SK-N-SH (cell line): ENCODE results near the gene RBM28. TPM values are rescaled to one million over a fixed set of nuclear protein-coding genes. Genes with fewer than 3 reads are reported as not detected.

ENCODE experiments used
- CTCF ChIA-PET: fragments of 300-600, 350-600 bp; formaldehyde crosslinking; extraction: SDS; loops from one replicate; lab custom pipeline; 2021; lab: Yijun Ruan, JAX
- POLR2A ChIA-PET: fragments of 350-600 bp; sonication (Branson Sonifier 250); formaldehyde crosslinking; extraction: SDS; loops from one replicate; lab custom pipeline; 2020; ENCODE audit warnings: antibody characterized with exemption, inconsistent platforms; lab: Yijun Ruan, JAX
- DNase-seq: peaks from one replicate; pipeline ENCODE4 v3.0.0; 2012
- H2AFZ ChIP-seq: fragments of 200-600 bp; sonication (generic); 2 replicates; pipeline ENCODE4 v1.8.1; 2016; ENCODE audit warnings: antibody characterized with exemption, mild to moderate bottlenecking, low read depth
- H3F3A ChIP-seq: fragments of 200-600 bp; sonication (generic); replicated peaks from 2 replicates; pipeline ENCODE3; 2016; ENCODE audit warnings: antibody characterized with exemption, mild to moderate bottlenecking; ENCODE audit not compliant: insufficient read depth
- H3K27ac ChIP-seq, 2 experiments: fragments of 200-500 bp in 1 of 2; fragments of 200-600 bp in 1 of 2; sonication (Bioruptor generic) in 1 of 2; sonication (generic), shearing (Covaris generic) in 1 of 2; 2 replicates each; pipeline versions ENCODE4 v1.5.1 to v1.6.1; 2014 to 2016; ENCODE audit warnings: low read depth in 2 of 2, inconsistent platforms in 1 of 2, low read length in 1 of 2, mild to moderate bottlenecking in 1 of 2, mixed read lengths in 1 of 2
- H3K27me3 ChIP-seq: fragments of 200-600 bp; sonication (generic), shearing (Covaris generic); 2 replicates; pipeline ENCODE4 v1.6.1; 2016; ENCODE audit warnings: mixed run types; ENCODE audit not compliant: insufficient read depth
- H3K36me3 ChIP-seq, 2 experiments: fragments of 200-500 bp in 1 of 2; fragments of 200-600 bp in 1 of 2; sonication (Bioruptor generic) in 1 of 2; sonication (generic) in 1 of 2; replicated peaks in 1 of 2; 2 replicates each; pipeline versions ENCODE3 to v1.5.1; 2014 to 2016; ENCODE audit warnings: low read length in 1 of 2, mild to moderate bottlenecking in 1 of 2; ENCODE audit not compliant: insufficient read depth in 2 of 2, control insufficient read depth in 1 of 2
- H3K4me1 ChIP-seq, 2 experiments: fragments of 200-500 bp in 1 of 2; fragments of 200-600 bp in 1 of 2; sonication (Bioruptor generic) in 1 of 2; sonication (generic), shearing (Covaris generic) in 1 of 2; 2 replicates each; pipeline versions ENCODE4 v1.5.1 to v1.6.1; 2014 to 2016; ENCODE audit warnings: low read depth in 1 of 2, low read length in 1 of 2, mixed run types in 1 of 2; ENCODE audit not compliant: insufficient read depth in 2 of 2, control insufficient read depth in 1 of 2
- H3K4me2 ChIP-seq: fragments of 200-600 bp; sonication (generic), shearing (Covaris generic); 2 replicates; pipeline ENCODE4 v1.6.1; 2017; ENCODE audit warnings: mixed run types
- H3K4me3 ChIP-seq, 2 experiments: fragments of 200-500 bp in 1 of 2; fragments of 200-600 bp in 1 of 2; sonication (Bioruptor generic) in 1 of 2; sonication (generic), shearing (Covaris generic) in 1 of 2; 2 replicates each; pipeline versions ENCODE4 v1.5.1 to v1.8.1; 2014 to 2016; ENCODE audit warnings: low read depth in 2 of 2, inconsistent platforms in 1 of 2, low read length in 1 of 2, mild to moderate bottlenecking in 1 of 2, mixed read lengths in 1 of 2, moderate library complexity in 1 of 2
- H3K79me2 ChIP-seq: fragments of 200-600 bp; sonication (generic); 2 replicates; pipeline ENCODE4 v1.8.1; 2017; ENCODE audit warnings: mild to moderate bottlenecking; ENCODE audit not compliant: insufficient read depth
- H3K9ac ChIP-seq: fragments of 200-600 bp; sonication (generic); 2 replicates; pipeline ENCODE4 v1.6.1; 2017; ENCODE audit warnings: mixed run types
- H3K9me2 ChIP-seq: fragments of 200-600 bp; sonication (generic); 2 replicates; pipeline ENCODE4 v1.6.1; 2017; ENCODE audit warnings: mixed run types
- H3K9me3 ChIP-seq: fragments of 200-600 bp; sonication (generic); 2 replicates; pipeline ENCODE4 v1.6.1; 2017; ENCODE audit warnings: mixed run types, mild to moderate bottlenecking, moderate library complexity
- H4K20me1 ChIP-seq: fragments of 200-600 bp; sonication (generic); 2 replicates; pipeline ENCODE4 v1.6.1; 2017; ENCODE audit warnings: mild to moderate bottlenecking, mixed run types; ENCODE audit not compliant: insufficient read depth
- CHD2 ChIP-seq: fragments of 150-350 bp; IDR thresholded peaks from 2 replicates; pipeline ENCODE4 v1.6.1; 2018; ENCODE audit warnings: low read length; ENCODE audit not compliant: partially characterized antibody
- FOSL2 ChIP-seq: IDR thresholded peaks from 2 replicates; pipeline ENCODE4 v1.4.0; 2012; ENCODE audit warnings: low read depth, mild to moderate bottlenecking, moderate library complexity, borderline replicate concordance
- FOXM1 ChIP-seq: IDR thresholded peaks from 2 replicates; pipeline ENCODE4 v1.4.0; 2012; ENCODE audit warnings: low read depth, mild to moderate bottlenecking
- GABPA ChIP-seq: IDR thresholded peaks from 2 replicates; pipeline ENCODE4 v1.4.0; 2012; ENCODE audit warnings: low read depth, mild to moderate bottlenecking
- GATA2 ChIP-seq: sonication (generic); formaldehyde crosslinking; IDR thresholded peaks from 2 replicates; pipeline ENCODE4 v1.5.0; 2020; ENCODE audit warnings: mild to moderate bottlenecking, missing genetic modification reagents
- JUND ChIP-seq: IDR thresholded peaks from 2 replicates; pipeline ENCODE4 v1.4.0; 2012
- MXI1 ChIP-seq: IDR thresholded peaks from 2 replicates; pipeline ENCODE4 v1.6.1; 2012; ENCODE audit warnings: mild to moderate bottlenecking, low read depth, low read length, improper control_type of control experiment
- NFIC ChIP-seq: IDR thresholded peaks from 2 replicates; pipeline ENCODE4 v1.4.0; 2012; ENCODE audit warnings: borderline replicate concordance
- RXRA ChIP-seq: IDR thresholded peaks from 2 replicates; pipeline ENCODE4 v1.4.0; 2012; ENCODE audit warnings: low read depth, mild to moderate bottlenecking, borderline replicate concordance
- TAF1 ChIP-seq: IDR thresholded peaks from 2 replicates; pipeline ENCODE4 v1.6.1; 2012; ENCODE audit warnings: low read depth, mild to moderate bottlenecking, low read length, moderate library complexity, borderline replicate concordance
- WGBS: methylation state at CpG from one replicate; pipeline ENCODE4 v1.1.6; 2017; ENCODE audit warnings: low lambda C conversion rate; 5-methylcytosine and 5-hydroxymethylcytosine counted together
- polyA plus RNA-seq, 3 experiments: library from polyadenylated mRNA; depleted of rRNA; stranded (reverse); fragments of >200 nt; gene quantifications; 2 replicates each; pipeline ENCODE4 v1.2.3, GENCODE V29; 2012
- TF ChIP-seq, protein P1 (sequence below): fragments of 200-600 bp; sonication (generic); IDR thresholded peaks from 2 replicates; pipeline ENCODE4 v1.6.1; 2017; ENCODE audit warnings: antibody characterized with exemption, mild to moderate bottlenecking, moderate library complexity
- TF ChIP-seq, protein P2 (sequence below): IDR thresholded peaks from 2 replicates; pipeline ENCODE4; 2012

The RBM28 gene
- polyA plus RNA-seq, 1 of the 3 experiments (the other 2 are of a cell fraction) = 29.1 TPM

DNA sequence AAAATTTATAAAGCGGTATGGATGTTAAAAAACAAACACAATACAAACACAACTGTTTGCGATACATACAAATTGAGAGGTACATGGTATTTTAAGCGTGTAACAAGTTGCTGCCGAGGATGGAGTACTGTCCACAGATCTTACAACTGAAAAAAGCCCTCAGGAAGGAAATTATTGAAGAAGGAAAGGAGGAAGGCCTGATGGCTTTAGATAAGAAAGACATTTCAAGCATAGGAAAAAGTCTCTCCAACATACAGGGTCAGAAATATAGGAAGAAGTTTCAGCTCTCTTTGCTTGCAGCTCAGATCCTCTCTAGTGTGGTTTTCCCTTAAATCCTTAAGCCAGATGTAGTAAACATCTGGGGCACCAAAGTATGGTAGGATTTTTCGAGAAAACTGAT lies 25.0 kb downstream of the RBM28 start:
- H3K36me3 ChIP-seq = peaks cover 79 to 83% of the 10 kb centered on the region in 2 experiments
- H2AFZ ChIP-seq = no peak overlapping the region
- H3K9ac ChIP-seq = no peak overlapping the region
- DNase-seq = no peak
- ChIA-PET CTCF (interaction anchor here (1.1 to 2.4 kb wide), 4 partner anchors 29 to 110 kb away, joined by 3 to 5 read pairs (median 4); no protein-coding TSS in a partner anchor), POLR2A (no interaction called here)
- 96% methylated on average over 5 of the region's 5 CpGs for WGBS
- H3K9me2 ChIP-seq = no peaks in the 10 kb centered on the region
- no peaks in the 10 kb centered on the region for H3K9me3 ChIP-seq
- H3K4me3 ChIP-seq = no peak overlapping the region
- H3K27ac ChIP-seq = no peak overlapping the region
- peaks cover 7% of the 10 kb centered on the region for H3F3A ChIP-seq
- peaks cover 0 to 2% of the 10 kb centered on the region in 2 experiments; a peak in 2 of 4 replicates for H3K4me1 ChIP-seq
- TF ChIP-seq, protein P1, sequence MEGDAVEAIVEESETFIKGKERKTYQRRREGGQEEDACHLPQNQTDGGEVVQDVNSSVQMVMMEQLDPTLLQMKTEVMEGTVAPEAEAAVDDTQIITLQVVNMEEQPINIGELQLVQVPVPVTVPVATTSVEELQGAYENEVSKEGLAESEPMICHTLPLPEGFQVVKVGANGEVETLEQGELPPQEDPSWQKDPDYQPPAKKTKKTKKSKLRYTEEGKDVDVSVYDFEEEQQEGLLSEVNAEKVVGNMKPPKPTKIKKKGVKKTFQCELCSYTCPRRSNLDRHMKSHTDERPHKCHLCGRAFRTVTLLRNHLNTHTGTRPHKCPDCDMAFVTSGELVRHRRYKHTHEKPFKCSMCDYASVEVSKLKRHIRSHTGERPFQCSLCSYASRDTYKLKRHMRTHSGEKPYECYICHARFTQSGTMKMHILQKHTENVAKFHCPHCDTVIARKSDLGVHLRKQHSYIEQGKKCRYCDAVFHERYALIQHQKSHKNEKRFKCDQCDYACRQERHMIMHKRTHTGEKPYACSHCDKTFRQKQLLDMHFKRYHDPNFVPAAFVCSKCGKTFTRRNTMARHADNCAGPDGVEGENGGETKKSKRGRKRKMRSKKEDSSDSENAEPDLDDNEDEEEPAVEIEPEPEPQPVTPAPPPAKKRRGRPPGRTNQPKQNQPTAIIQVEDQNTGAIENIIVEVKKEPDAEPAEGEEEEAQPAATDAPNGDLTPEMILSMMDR = no peak
- TF ChIP-seq, protein P2, sequence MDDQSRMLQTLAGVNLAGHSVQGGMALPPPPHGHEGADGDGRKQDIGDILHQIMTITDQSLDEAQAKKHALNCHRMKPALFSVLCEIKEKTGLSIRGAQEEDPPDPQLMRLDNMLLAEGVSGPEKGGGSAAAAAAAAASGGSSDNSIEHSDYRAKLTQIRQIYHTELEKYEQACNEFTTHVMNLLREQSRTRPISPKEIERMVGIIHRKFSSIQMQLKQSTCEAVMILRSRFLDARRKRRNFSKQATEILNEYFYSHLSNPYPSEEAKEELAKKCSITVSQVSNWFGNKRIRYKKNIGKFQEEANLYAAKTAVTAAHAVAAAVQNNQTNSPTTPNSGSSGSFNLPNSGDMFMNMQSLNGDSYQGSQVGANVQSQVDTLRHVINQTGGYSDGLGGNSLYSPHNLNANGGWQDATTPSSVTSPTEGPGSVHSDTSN = no peak
- TF ChIP-seq FOSL2 = no peak
- TF ChIP-seq JUND = no peak
- no peak for TF ChIP-seq TAF1
- TF ChIP-seq NFIC = no peak
- no peak for TF ChIP-seq MXI1
- TF ChIP-seq GABPA = no peak
- no peak for TF ChIP-seq RXRA
- no peak for TF ChIP-seq CHD2
- H3K27me3 ChIP-seq = no peaks in the 10 kb centered on the region
- H3K79me2 ChIP-seq = no peaks in the 10 kb centered on the region
- no peaks in the 10 kb centered on the region for H4K20me1 ChIP-seq
- H3K4me2 ChIP-seq = no peak overlapping the region

DNA sequence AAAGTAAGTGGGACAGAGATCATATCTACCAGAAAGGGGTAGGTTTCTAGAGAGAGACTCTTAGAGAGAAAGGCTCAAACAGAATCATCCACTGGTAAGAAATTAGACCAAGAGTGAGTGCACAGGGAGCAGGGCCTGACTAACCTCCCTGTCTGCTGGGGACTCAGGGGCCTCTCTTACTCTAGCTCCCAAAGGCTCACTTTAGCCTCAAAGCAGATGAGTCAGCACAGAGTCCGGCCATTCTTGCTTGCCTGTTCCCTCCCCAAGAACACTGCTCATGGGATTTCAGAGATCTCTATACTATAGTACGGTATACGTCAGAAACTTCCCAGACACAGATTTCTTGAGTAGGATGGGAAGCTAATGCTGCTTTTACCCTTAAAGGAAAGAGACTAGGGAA lies 32.7 kb downstream of the RBM28 start:
- Histone ChIP-seq H4K20me1 (no peaks in the 10 kb centered on the region), H3K27ac (no peak overlapping the region), H3K4me1 (no peaks in the 10 kb centered on the region; a peak in 1 of 4 replicates), H3K27me3 (no peaks in the 10 kb centered on the region), H3F3A (no peaks in the 10 kb centered on the region), H2AFZ (no peak overlapping the region), H3K9ac (no peak overlapping the region), H3K4me3 (no peak overlapping the region), H3K9me2 (no peaks in the 10 kb centered on the region), H3K4me2 (no peak overlapping the region), H3K79me2 (no peaks in the 10 kb centered on the region), H3K36me3 (peaks cover 70 to 88% of the 10 kb centered on the region in 2 experiments), H3K9me3 (no peaks in the 10 kb centered on the region)
- TF ChIP-seq FOXM1 (no peak), NFIC (no peak), GATA2 (CRISPR knock-in tag) (no peak)
- no peak for DNase-seq
- CTCF ChIA-PET = interaction anchor here (1.0 to 5.4 kb wide), 4 partner anchors 11 to 114 kb away, joined by 3 to 20 read pairs (median 4); no protein-coding TSS in a partner anchor
- WGBS = 100% methylated on average over 3 of the region's 3 CpGs
- POLR2A ChIA-PET = interaction anchor here (0.6 kb wide), 2 partner anchors 11 to 79 kb away, joined by 3 read pairs; no protein-coding TSS in a partner anchor
